HCT116 (cell line): ENCODE results near the gene NCOA5. TPM values are rescaled to one million over a fixed set of nuclear protein-coding genes. Genes with fewer than 3 reads are reported as not detected.

ENCODE experiments used
- ATAC-seq: fragments of 200-7000 bp; cut with Tn5 transposase; 2 replicates; pipeline ENCODE4 v1.9.1; 2020; ENCODE audit warnings: mild to moderate bottlenecking, moderate library complexity
- BruUV-seq: library from RNA; stranded (reverse); fragments of 400-500 nt; replicated peaks from 2 replicates; lab custom pipeline; 2021; lab: Mats Ljungman, UMichigan
- CTCF ChIA-PET: fragments of 300-600 bp; sonication (Branson Sonifier 250); formaldehyde crosslinking; loops from one replicate; lab custom pipeline; 2021; ENCODE audit warnings: antibody characterized with exemption; lab: Charles Lee
- POLR2A ChIA-PET: fragments of 300-600, 350-600 bp; sonication (Branson Sonifier 250); formaldehyde crosslinking; loops from one replicate; lab custom pipeline; 2021; ENCODE audit warnings: antibody characterized with exemption; lab: Charles Lee
- RAD21 ChIA-PET, 2 experiments: fragments of 300-600 bp; sonication (Branson Sonifier 250); formaldehyde crosslinking; loops; one replicate each; lab custom pipeline; 2023; ENCODE audit warnings: low total read pairs in 2 of 2; ENCODE audit not compliant: uncharacterized antibody in 2 of 2, unreplicated experiment in 2 of 2, low non-redundant PET in 1 of 2; lab: Charles Lee
- DNase-seq: peaks from one replicate; pipeline ENCODE4 v3.0.0-alpha.2; 2010; ENCODE audit warnings: low read depth, low spot score
- H2AFZ ChIP-seq: fragments of 200-600 bp; shearing (Covaris generic), sonication (generic); 2 replicates; pipeline ENCODE4 v1.6.1; 2017; ENCODE audit warnings: low read depth, mixed run types, mixed read lengths, antibody characterized with exemption, low read length; ENCODE audit not compliant: poor library complexity, severe bottlenecking
- H3K27ac ChIP-seq: 2 replicates; pipeline ENCODE4 v1.5.1; 2012; ENCODE audit warnings: low read depth, low read length
- H3K27me3 ChIP-seq: fragments of 200-600 bp; sonication (generic); 2 replicates; pipeline ENCODE4 v1.6.1; 2016; ENCODE audit warnings: mixed run types, low read length, mixed read lengths; ENCODE audit not compliant: insufficient read depth
- H3K36me3 ChIP-seq, 2 experiments: fragments of 200-500 bp in 1 of 2; fragments of 200-600 bp in 1 of 2; sonication (Bioruptor generic) in 1 of 2; sonication (generic) in 1 of 2; 2 replicates each; pipeline versions ENCODE4 v1.5.1 to v1.6.1; 2014 to 2016; ENCODE audit warnings: low read length in 2 of 2, inconsistent platforms in 1 of 2, mixed read lengths in 1 of 2, mixed run types in 1 of 2; ENCODE audit not compliant: insufficient read depth in 2 of 2, control insufficient read depth in 1 of 2
- H3K4me1 ChIP-seq, 2 experiments: fragments of 200-600 bp in 1 of 2; sonication (generic) in 1 of 2; 2 replicates each; pipeline versions ENCODE4 v1.5.1 to v1.6.1; 2012 to 2017; ENCODE audit warnings: low read length in 2 of 2, inconsistent platforms in 1 of 2, mild to moderate bottlenecking in 1 of 2, mixed read lengths in 1 of 2, mixed run types in 1 of 2, moderate library complexity in 1 of 2; ENCODE audit not compliant: insufficient read depth in 2 of 2, control insufficient read depth in 1 of 2
- H3K4me2 ChIP-seq: fragments of 200-600 bp; sonication (generic); 2 replicates; pipeline ENCODE4 v1.6.1; 2017; ENCODE audit warnings: mixed run types, low read length, mixed read lengths
- H3K4me3 ChIP-seq, 2 experiments: fragments of 200-600 bp in 1 of 2; sonication (generic) in 1 of 2; replicated peaks in 1 of 2; 2 replicates each; pipeline ENCODE4 v1.5.1; 2011 to 2016; ENCODE audit warnings: low read length in 2 of 2, control low read depth in 1 of 2, low read depth in 1 of 2, mild to moderate bottlenecking in 1 of 2, mixed read lengths in 1 of 2, mixed run types in 1 of 2
- H3K79me2 ChIP-seq: fragments of 200-600 bp; sonication (generic); 2 replicates; pipeline ENCODE4 v1.6.1; 2017; ENCODE audit warnings: mild to moderate bottlenecking, mixed run types, low read length, moderate library complexity, mixed read lengths; ENCODE audit not compliant: insufficient read depth
- H3K9ac ChIP-seq: fragments of 200-600 bp; sonication (generic); 2 replicates; pipeline ENCODE4 v1.6.1; 2016; ENCODE audit warnings: low read length, mixed read lengths
- H3K9me2 ChIP-seq: fragments of 200-600 bp; sonication (generic), shearing (Covaris generic); 2 replicates; pipeline ENCODE4 v1.6.1; 2017; ENCODE audit warnings: mixed run types, mild to moderate bottlenecking, moderate library complexity; ENCODE audit not compliant: insufficient read depth
- H3K9me3 ChIP-seq, 2 experiments: fragments of 200-500 bp in 1 of 2; fragments of 200-600 bp in 1 of 2; sonication (Bioruptor generic) in 1 of 2; sonication (generic) in 1 of 2; 2 replicates each; pipeline ENCODE4 v1.6.1; 2014 to 2017; ENCODE audit warnings: low read length in 2 of 2, mixed read lengths in 2 of 2, inconsistent platforms in 1 of 2, low read depth in 1 of 2, mild to moderate bottlenecking in 1 of 2, mixed run types in 1 of 2, moderate library complexity in 1 of 2; ENCODE audit not compliant: control insufficient read depth in 1 of 2, insufficient read depth in 1 of 2
- H4K20me1 ChIP-seq: fragments of 200-600 bp; sonication (generic), shearing (Covaris generic); 2 replicates; pipeline ENCODE4 v1.6.1; 2017; ENCODE audit warnings: mixed run types, mild to moderate bottlenecking, moderate library complexity; ENCODE audit not compliant: insufficient read depth
- CBX3 ChIP-seq: IDR thresholded peaks from 2 replicates; pipeline ENCODE4 v1.6.1; 2012; ENCODE audit warnings: low read depth
- CEBPB ChIP-seq: IDR thresholded peaks from 2 replicates; pipeline ENCODE4 v1.6.1; 2012; ENCODE audit warnings: low read depth
- CTCF ChIP-seq, 3 experiments: fragments of 200-600 bp in 1 of 3; sonication (generic) in 1 of 3; IDR thresholded peaks in 2 of 3; conservative IDR thresholded peaks in 1 of 3; 2 replicates each; pipeline ENCODE4 v1.5.1; 2012 to 2017; ENCODE audit warnings: low read depth in 2 of 3, low read length in 2 of 3, antibody characterized with exemption in 1 of 3, borderline replicate concordance in 1 of 3, control low read depth in 1 of 3, mild to moderate bottlenecking in 1 of 3, mixed read lengths in 1 of 3, mixed run types in 1 of 3, moderate library complexity in 1 of 3; ENCODE audit not compliant: insufficient read depth in 1 of 3
- EGR1 ChIP-seq: IDR thresholded peaks from 2 replicates; pipeline ENCODE4 v1.6.1; 2012; ENCODE audit warnings: low read depth
- JUND ChIP-seq: IDR thresholded peaks from 2 replicates; pipeline ENCODE4 v1.6.1; 2012
- POLR2A ChIP-seq: IDR thresholded peaks from 2 replicates; pipeline ENCODE4 v1.7.0; 2011; ENCODE audit warnings: borderline replicate concordance; ENCODE audit not compliant: insufficient read depth, insufficient read length; ENCODE audit errors: extremely low read depth
- POLR2AphosphoS5 ChIP-seq: IDR thresholded peaks from 2 replicates; pipeline ENCODE4 v1.6.1; 2011; ENCODE audit warnings: mild to moderate bottlenecking, low read depth, low read length, moderate library complexity
- RAD21 ChIP-seq: IDR thresholded peaks from 2 replicates; pipeline ENCODE4 v1.6.1; 2012; ENCODE audit warnings: low read depth, mild to moderate bottlenecking
- SIN3A ChIP-seq: IDR thresholded peaks from 2 replicates; pipeline ENCODE4 v1.6.1; 2012; ENCODE audit warnings: low read depth
- SP1 ChIP-seq: IDR thresholded peaks from 2 replicates; pipeline ENCODE4 v1.6.1; 2012; ENCODE audit warnings: low read depth
- SRF ChIP-seq: IDR thresholded peaks from 2 replicates; pipeline ENCODE4 v1.6.1; 2012; ENCODE audit warnings: low read depth
- TCF7L2 ChIP-seq: IDR thresholded peaks from 2 replicates; pipeline ENCODE4 v1.7.0; 2011; ENCODE audit warnings: borderline replicate concordance, inconsistent platforms; ENCODE audit not compliant: insufficient read depth, insufficient read length; ENCODE audit errors: extremely low read depth
- ZFX ChIP-seq: fragments of 450-650 bp; IDR thresholded peaks from 2 replicates; pipeline ENCODE4 v1.6.1; 2017
- ZNF274 ChIP-seq: fragments of 200-500 bp; sonication (Bioruptor generic); IDR thresholded peaks from 2 replicates; pipeline ENCODE4 v1.6.1; 2014; ENCODE audit warnings: mild to moderate bottlenecking, low read depth, low read length, inconsistent platforms
- intact Hi-C: fragments of 100-400 bp; cut with micrococcal nuclease; formaldehyde crosslinking; loops from 2 replicates; pipeline ENCODE4 v1.10.0; 2022
- total RNA-seq: library from RNA; stranded (reverse); gene quantifications from one replicate; pipeline ENCODE4 v1.2.1, GENCODE V29; 2021; ENCODE audit not compliant: unreplicated experiment
- TF ChIP-seq, protein P1 (sequence below): IDR thresholded peaks from 2 replicates; pipeline ENCODE4 v1.6.1; 2011; ENCODE audit warnings: mild to moderate bottlenecking, low read length, moderate library complexity; ENCODE audit not compliant: insufficient replicate concordance; ENCODE audit errors: extremely low read depth
- TF ChIP-seq, protein P2 (sequence below): IDR thresholded peaks from 2 replicates; pipeline ENCODE4 v1.6.1; 2012
- TF ChIP-seq, protein P3 (sequence below): IDR thresholded peaks from 2 replicates; pipeline ENCODE4 v1.6.1; 2012
- TF ChIP-seq, protein P4 (sequence below): IDR thresholded peaks from 2 replicates; pipeline ENCODE4 v1.6.1; 2012; ENCODE audit warnings: low read depth

The NCOA5 gene
- total RNA-seq, 1 experiment from 2014 or later = 31.6 TPM

DNA sequence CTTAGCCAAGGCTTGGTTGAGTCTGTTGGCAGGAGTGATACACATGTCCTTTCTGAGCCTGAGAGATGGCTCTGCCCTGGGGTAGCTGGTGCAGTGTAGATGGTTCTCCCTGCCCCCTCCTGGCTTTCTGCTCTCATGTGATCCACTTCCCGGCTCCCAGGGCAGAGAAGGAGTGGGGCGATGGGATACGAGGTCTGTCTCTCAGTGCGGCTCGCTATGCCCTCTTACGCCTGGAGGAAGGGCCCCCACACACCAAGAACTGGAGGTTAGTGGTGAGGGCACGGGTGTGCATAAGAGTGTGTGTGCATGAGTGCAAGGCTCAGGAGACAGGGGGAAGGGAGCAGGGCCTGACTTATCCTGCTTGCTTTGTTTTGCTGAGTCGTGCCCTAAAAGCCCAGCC is 41.9 kb downstream of the NCOA5 start:
- Histone ChIP-seq H3K27me3 (peaks cover 62% of the 10 kb centered on the region), H3K4me3 (no peak overlapping the region), H3K79me2 (no peaks in the 10 kb centered on the region)
- POLR2A ChIA-PET = no interaction called here
- intact Hi-C loops = no loop called here
- no peak for DNase-seq
- TF ChIP-seq CEBPB (no peak), EGR1 (no peak), JUND (no peak), RAD21 (no peak), CTCF (IDR thresholded peaks at IDR 0.05 in 2 of 3, conservative IDR thresholded peaks at IDR 0.05 in 1 of 3; ENCODE audit: borderline replicate concordance in 1 of 3, insufficient read depth in 1 of 3, low read depth in 2 of 3, low read length in 2 of 3) (no peak), SRF (no peak), SP1 (no peak), POLR2A (no peak), SIN3A (no peak), ZNF274 (no peak), ZFX (no peak), TCF7L2 (no peak), POLR2AphosphoS5 (no peak), CBX3 (no peak)
- TF ChIP-seq, protein P1, sequence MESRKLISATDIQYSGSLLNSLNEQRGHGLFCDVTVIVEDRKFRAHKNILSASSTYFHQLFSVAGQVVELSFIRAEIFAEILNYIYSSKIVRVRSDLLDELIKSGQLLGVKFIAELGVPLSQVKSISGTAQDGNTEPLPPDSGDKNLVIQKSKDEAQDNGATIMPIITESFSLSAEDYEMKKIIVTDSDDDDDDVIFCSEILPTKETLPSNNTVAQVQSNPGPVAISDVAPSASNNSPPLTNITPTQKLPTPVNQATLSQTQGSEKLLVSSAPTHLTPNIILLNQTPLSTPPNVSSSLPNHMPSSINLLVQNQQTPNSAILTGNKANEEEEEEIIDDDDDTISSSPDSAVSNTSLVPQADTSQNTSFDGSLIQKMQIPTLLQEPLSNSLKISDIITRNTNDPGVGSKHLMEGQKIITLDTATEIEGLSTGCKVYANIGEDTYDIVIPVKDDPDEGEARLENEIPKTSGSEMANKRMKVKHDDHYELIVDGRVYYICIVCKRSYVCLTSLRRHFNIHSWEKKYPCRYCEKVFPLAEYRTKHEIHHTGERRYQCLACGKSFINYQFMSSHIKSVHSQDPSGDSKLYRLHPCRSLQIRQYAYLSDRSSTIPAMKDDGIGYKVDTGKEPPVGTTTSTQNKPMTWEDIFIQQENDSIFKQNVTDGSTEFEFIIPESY = no peak
- TF ChIP-seq, protein P2, sequence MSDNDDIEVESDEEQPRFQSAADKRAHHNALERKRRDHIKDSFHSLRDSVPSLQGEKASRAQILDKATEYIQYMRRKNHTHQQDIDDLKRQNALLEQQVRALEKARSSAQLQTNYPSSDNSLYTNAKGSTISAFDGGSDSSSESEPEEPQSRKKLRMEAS = no peak
- TF ChIP-seq, protein P3, sequence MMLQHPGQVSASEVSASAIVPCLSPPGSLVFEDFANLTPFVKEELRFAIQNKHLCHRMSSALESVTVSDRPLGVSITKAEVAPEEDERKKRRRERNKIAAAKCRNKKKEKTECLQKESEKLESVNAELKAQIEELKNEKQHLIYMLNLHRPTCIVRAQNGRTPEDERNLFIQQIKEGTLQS = no peak
- TF ChIP-seq, protein P4, sequence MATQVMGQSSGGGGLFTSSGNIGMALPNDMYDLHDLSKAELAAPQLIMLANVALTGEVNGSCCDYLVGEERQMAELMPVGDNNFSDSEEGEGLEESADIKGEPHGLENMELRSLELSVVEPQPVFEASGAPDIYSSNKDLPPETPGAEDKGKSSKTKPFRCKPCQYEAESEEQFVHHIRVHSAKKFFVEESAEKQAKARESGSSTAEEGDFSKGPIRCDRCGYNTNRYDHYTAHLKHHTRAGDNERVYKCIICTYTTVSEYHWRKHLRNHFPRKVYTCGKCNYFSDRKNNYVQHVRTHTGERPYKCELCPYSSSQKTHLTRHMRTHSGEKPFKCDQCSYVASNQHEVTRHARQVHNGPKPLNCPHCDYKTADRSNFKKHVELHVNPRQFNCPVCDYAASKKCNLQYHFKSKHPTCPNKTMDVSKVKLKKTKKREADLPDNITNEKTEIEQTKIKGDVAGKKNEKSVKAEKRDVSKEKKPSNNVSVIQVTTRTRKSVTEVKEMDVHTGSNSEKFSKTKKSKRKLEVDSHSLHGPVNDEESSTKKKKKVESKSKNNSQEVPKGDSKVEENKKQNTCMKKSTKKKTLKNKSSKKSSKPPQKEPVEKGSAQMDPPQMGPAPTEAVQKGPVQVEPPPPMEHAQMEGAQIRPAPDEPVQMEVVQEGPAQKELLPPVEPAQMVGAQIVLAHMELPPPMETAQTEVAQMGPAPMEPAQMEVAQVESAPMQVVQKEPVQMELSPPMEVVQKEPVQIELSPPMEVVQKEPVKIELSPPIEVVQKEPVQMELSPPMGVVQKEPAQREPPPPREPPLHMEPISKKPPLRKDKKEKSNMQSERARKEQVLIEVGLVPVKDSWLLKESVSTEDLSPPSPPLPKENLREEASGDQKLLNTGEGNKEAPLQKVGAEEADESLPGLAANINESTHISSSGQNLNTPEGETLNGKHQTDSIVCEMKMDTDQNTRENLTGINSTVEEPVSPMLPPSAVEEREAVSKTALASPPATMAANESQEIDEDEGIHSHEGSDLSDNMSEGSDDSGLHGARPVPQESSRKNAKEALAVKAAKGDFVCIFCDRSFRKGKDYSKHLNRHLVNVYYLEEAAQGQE = no peak
- TF ChIP-seq, all 23 proteins: peak for 0
- Histone ChIP-seq H3K9me3 (no peaks in the 10 kb centered on the region), H3K4me1 (no peaks in the 10 kb centered on the region), H3K9me2 (no peaks in the 10 kb centered on the region), H3K27ac (no peak overlapping the region), H3K9ac (no peak overlapping the region), H3K36me3 (no peaks in the 10 kb centered on the region), H2AFZ (no peak overlapping the region), H4K20me1 (no peaks in the 10 kb centered on the region), H3K4me2 (no peak overlapping the region)
- ChIA-PET CTCF (no interaction called here), RAD21 (no interaction called here)
- ATAC-seq = no peak
- no TSS peak for BruUV-seq
